H1 (cell line): Measurements from ENCODE around the gene RNF212. TPM values are rescaled to one million over a fixed set of nuclear protein-coding genes. Genes with fewer than 3 reads are reported as not detected.

ENCODE experiments used
- CTCF ChIA-PET: fragments of 300-600 bp; sonication (Branson Sonifier 250); formaldehyde crosslinking; loops from one replicate; lab custom pipeline; 2021; ENCODE audit not compliant: partially characterized antibody; lab: Charles Lee
- POLR2A ChIA-PET: fragments of 300-600 bp; sonication (Branson Sonifier 250); formaldehyde crosslinking; loops from one replicate; lab custom pipeline; 2021; ENCODE audit warnings: inconsistent platforms; ENCODE audit not compliant: partially characterized antibody; lab: Charles Lee
- DNase-seq, 2 experiments: peaks; one replicate each; pipeline versions ENCODE4 v3.0.0 to v3.0.0-alpha.2; 2010 to 2022; ENCODE audit warnings: low spot score in 2 of 2, low read depth in 1 of 2, mixed read lengths in 1 of 2
- FAIRE-seq: peaks from 2 replicates; lab custom pipeline; 2011; peaks lifted over from hg19 to GRCh38; lab: Jason Lieb, UNC
- H2AFZ ChIP-seq: 2 replicates; pipeline ENCODE4 v1.8.1; 2012; ENCODE audit warnings: low read length, inconsistent platforms
- H2AK5ac ChIP-seq: 2 replicates; pipeline ENCODE4 v1.6.1; 2013; ENCODE audit warnings: low read depth, low read length
- H2BK120ac ChIP-seq: replicated peaks from 2 replicates; pipeline ENCODE3; 2013; ENCODE audit warnings: low read depth, low read length, inconsistent platforms
- H2BK12ac ChIP-seq: 2 replicates; pipeline ENCODE4 v1.6.1; 2013; ENCODE audit warnings: low read depth, low read length
- H2BK15ac ChIP-seq: 2 replicates; pipeline ENCODE4 v1.6.1; 2013; ENCODE audit warnings: low read length
- H2BK20ac ChIP-seq: 2 replicates; pipeline ENCODE4 v1.6.1; 2013; ENCODE audit warnings: low read length
- H2BK5ac ChIP-seq: 2 replicates; pipeline ENCODE4 v1.6.1; 2013; ENCODE audit warnings: low read depth, low read length
- H3K14ac ChIP-seq: 2 replicates; pipeline ENCODE4 v1.6.1; 2013; ENCODE audit warnings: inconsistent platforms; ENCODE audit not compliant: insufficient read length
- H3K18ac ChIP-seq: 2 replicates; pipeline ENCODE4 v1.6.1; 2013; ENCODE audit warnings: low read length; ENCODE audit errors: extremely low read depth
- H3K23ac ChIP-seq: 2 replicates; pipeline ENCODE4 v1.6.1; 2013; ENCODE audit warnings: inconsistent platforms; ENCODE audit not compliant: insufficient read length
- H3K23me2 ChIP-seq: 2 replicates; pipeline ENCODE4 v1.6.1; 2013; ENCODE audit warnings: low read depth, low read length
- H3K27ac ChIP-seq: 2 replicates; pipeline ENCODE4 v1.6.1; 2011; ENCODE audit warnings: low read depth, low read length, inconsistent platforms
- H3K27me3 ChIP-seq, 4 experiments: replicated peaks in 1 of 4; 1 replicate in 1 of 4; 2 replicates in 3 of 4; pipeline versions ENCODE4 v1.6.1 to v1.8.1; 2011 to 2013; ENCODE audit warnings: low read length in 3 of 4, mild to moderate bottlenecking in 3 of 4, inconsistent platforms in 2 of 4, mixed read lengths in 2 of 4, moderate library complexity in 1 of 4; ENCODE audit not compliant: control insufficient read depth in 3 of 4, insufficient read depth in 3 of 4; ENCODE audit errors: extremely low read depth in 1 of 4
- H3K36me3 ChIP-seq, 4 experiments: 2 replicates each; pipeline versions ENCODE4 v1.6.1 to v1.8.1; 2011 to 2013; ENCODE audit warnings: mild to moderate bottlenecking in 4 of 4, low read length in 3 of 4, moderate library complexity in 2 of 4, control low read depth in 1 of 4, inconsistent platforms in 1 of 4; ENCODE audit not compliant: insufficient read depth in 4 of 4, control insufficient read depth in 2 of 4
- H3K4ac ChIP-seq: replicated peaks from 2 replicates; pipeline ENCODE3; 2013; ENCODE audit warnings: low read length, low read depth, mixed read lengths, inconsistent platforms; ENCODE audit not compliant: insufficient read length
- H3K4me1 ChIP-seq, 4 experiments: replicated peaks in 1 of 4; 1 replicate in 1 of 4; 2 replicates in 3 of 4; pipeline versions ENCODE4 v1.6.1 to v1.8.1; 2011 to 2013; ENCODE audit warnings: low read length in 3 of 4, inconsistent platforms in 2 of 4, mixed read lengths in 1 of 4; ENCODE audit not compliant: insufficient read depth in 4 of 4, control insufficient read depth in 3 of 4
- H3K4me2 ChIP-seq, 2 experiments: 2 replicates each; pipeline versions ENCODE4 v1.6.1 to v1.8.1; 2011 to 2013; ENCODE audit warnings: low read depth in 2 of 2, low read length in 2 of 2, control low read depth in 1 of 2, inconsistent platforms in 1 of 2, mild to moderate bottlenecking in 1 of 2; ENCODE audit not compliant: insufficient read depth in 1 of 2
- H3K4me3 ChIP-seq, 4 experiments: fragments of 200-600, 300-600 bp in 1 of 4; sonication (generic), shearing (Covaris generic), sonication (Bioruptor Twin) in 1 of 4; 2 replicates each; pipeline versions ENCODE4 v1.5.1 to v1.8.1; 2011 to 2016; ENCODE audit warnings: low read length in 4 of 4, low read depth in 3 of 4, control low read depth in 2 of 4, inconsistent platforms in 2 of 4, mild to moderate bottlenecking in 2 of 4, mixed read lengths in 1 of 4, moderate library complexity in 1 of 4; ENCODE audit not compliant: insufficient read depth in 2 of 4; ENCODE audit errors: extremely low read depth in 1 of 4
- H3K56ac ChIP-seq: replicated peaks from 2 replicates; pipeline ENCODE3; 2013; ENCODE audit warnings: low read depth, mild to moderate bottlenecking, mixed read lengths, low read length, inconsistent platforms; ENCODE audit not compliant: insufficient read length
- H3K79me1 ChIP-seq: 2 replicates; pipeline ENCODE4 v1.6.1; 2013; ENCODE audit warnings: low read depth, low read length, control low read depth
- H3K79me2 ChIP-seq, 2 experiments: 2 replicates each; pipeline versions ENCODE4 v1.6.1 to v1.8.1; 2012 to 2013; ENCODE audit warnings: low read length in 2 of 2, mild to moderate bottlenecking in 2 of 2, inconsistent platforms in 1 of 2; ENCODE audit not compliant: insufficient read depth in 2 of 2, control insufficient read depth in 1 of 2
- H3K9ac ChIP-seq, 4 experiments: replicated peaks in 1 of 4; 1 replicate in 1 of 4; 2 replicates in 3 of 4; pipeline versions ENCODE4 v1.6.1 to v1.8.1; 2011 to 2013; ENCODE audit warnings: low read depth in 3 of 4, low read length in 3 of 4, control low read depth in 2 of 4, mild to moderate bottlenecking in 2 of 4, moderate library complexity in 2 of 4, inconsistent platforms in 1 of 4; ENCODE audit errors: extremely low read depth in 1 of 4
- H3K9me3 ChIP-seq, 2 experiments: 2 replicates each; pipeline versions ENCODE4 v1.6.1 to v1.8.1; 2012 to 2013; ENCODE audit warnings: mild to moderate bottlenecking in 2 of 2, moderate library complexity in 2 of 2, control low read depth in 1 of 2, inconsistent platforms in 1 of 2, low read depth in 1 of 2, low read length in 1 of 2, mixed read lengths in 1 of 2; ENCODE audit not compliant: insufficient read depth in 2 of 2
- H4K20me1 ChIP-seq, 2 experiments: replicated peaks in 1 of 2; 2 replicates each; pipeline versions ENCODE3 to v1.8.1; 2011 to 2013; ENCODE audit warnings: inconsistent platforms in 2 of 2, low read length in 2 of 2, mild to moderate bottlenecking in 1 of 2; ENCODE audit not compliant: insufficient read depth in 2 of 2, control insufficient read depth in 1 of 2
- H4K5ac ChIP-seq: 2 replicates; pipeline ENCODE4 v1.6.1; 2013; ENCODE audit warnings: low read length, low read depth, mixed read lengths, inconsistent platforms; ENCODE audit not compliant: insufficient read length
- H4K8ac ChIP-seq: 2 replicates; pipeline ENCODE4 v1.8.0; 2013; ENCODE audit warnings: mild to moderate bottlenecking, moderate library complexity, low read length, inconsistent platforms; ENCODE audit not compliant: insufficient read depth; ENCODE audit errors: extremely low read depth
- H4K91ac ChIP-seq: replicated peaks from 2 replicates; pipeline ENCODE3; 2013; ENCODE audit warnings: low read length, mixed read lengths, inconsistent platforms; ENCODE audit not compliant: insufficient read length
- CHD1 ChIP-seq: IDR thresholded peaks from 2 replicates; pipeline ENCODE4 v1.6.1; 2012; ENCODE audit warnings: low read depth, low read length, improper control_type of control experiment
- GABPA ChIP-seq: IDR thresholded peaks from 2 replicates; pipeline ENCODE4 v1.6.1; 2011; ENCODE audit warnings: mild to moderate bottlenecking, low read length, moderate library complexity, borderline replicate concordance; ENCODE audit not compliant: insufficient read depth
- WGBS, 2 experiments: shearing (Covaris generic) in 1 of 2; methylation state at CpG; one replicate each; pipeline versions ENCODE4 v1.1.6 to v1.1.7; 2013 to 2015; ENCODE audit warnings: low lambda C conversion rate in 2 of 2, mixed read lengths in 2 of 2, inconsistent platforms in 1 of 2, low coverage in 1 of 2, missing lambda C conversion rate in 1 of 2; ENCODE audit not compliant: insufficient replicate concordance in 2 of 2, insufficient coverage in 1 of 2, insufficient read length in 1 of 2; ENCODE audit errors: extremely low coverage in 1 of 2, missing lambda C conversion rate in 1 of 2; 5-methylcytosine and 5-hydroxymethylcytosine counted together
- polyA plus RNA-seq, 7 experiments: library from polyadenylated mRNA; depleted of rRNA in 3 of 7; stranded (reverse) in 5 of 7; unstranded in 2 of 7; fragments of >200 nt in 5 of 7; fragments of 200-250 nt in 2 of 7; gene quantifications; 1 replicate in 5 of 7; 2 replicates in 1 of 7; 4 replicates in 1 of 7; pipeline versions ENCODE4 v1.2.1 to v1.2.3, GENCODE V29; 2011 to 2013; ENCODE audit warnings: missing spikeins in 2 of 7, mixed read lengths in 2 of 7
- total RNA-seq: library from RNA; stranded (reverse); fragmentation: NEBNext Ultra II Directional; extraction: Animal tissue kit (Norgen Biotek cat#: 25700); gene quantifications from 2 replicates; pipeline ENCODE4 v1.2.1, GENCODE V29; 2021

RNF212 gene
- total and polyA plus RNA-seq, 2 of the 8 experiments (the other 6 are each of a cell fraction or from before 2014, with no cell fraction given) = 3.4 to 5.4 TPM

DNA sequence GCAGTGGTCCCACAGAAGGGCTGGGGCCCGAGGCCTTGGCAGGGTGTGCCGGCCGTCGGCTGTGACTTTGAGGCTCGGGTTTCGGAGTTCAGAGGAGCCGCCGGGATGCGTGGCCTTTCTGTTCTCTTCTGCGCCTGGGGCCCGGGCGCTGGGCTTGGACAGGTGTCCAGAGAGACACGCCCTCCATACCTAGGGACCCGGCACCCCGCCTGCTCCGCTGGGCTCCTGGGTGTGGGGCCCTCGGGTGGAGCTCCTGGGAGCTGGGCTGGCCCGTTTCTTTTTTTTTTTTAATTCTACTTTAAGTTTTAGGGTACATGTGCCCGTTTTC lies 90.7 kb downstream of the RNF212 start:
- H3K79me2 ChIP-seq = no peaks in the 10 kb centered on the region
- H3K27me3 ChIP-seq = 0 out of 7 replicates have a peak, but pooled peaks cover 0 to 5% (median 0%) of the 10 kb centered on the region in 4 experiments
- H2AFZ ChIP-seq = no peak overlapping the region
- H3K23me2 ChIP-seq = no peaks in the 10 kb centered on the region; the same call in 1 of the 2 replicates
- H3K4me1 ChIP-seq = peaks cover 0 to 10% (median 5%) of the 10 kb centered on the region in 4 experiments; a peak in 5 of 7 replicates
- no peak overlapping the region for H4K8ac ChIP-seq
- no peak overlapping the region for H4K5ac ChIP-seq
- DNase-seq (no peak), FAIRE-seq (no peak)
- H3K9ac ChIP-seq = no peak overlapping the region
- H2BK20ac ChIP-seq = no peak overlapping the region
- H3K4me3 ChIP-seq = no peak overlapping the region
- ChIA-PET CTCF (interaction anchor here (0.6 to 0.9 kb wide), 2 partner anchors 82 to 493 kb away, joined by 3 read pairs; no protein-coding TSS in a partner anchor), POLR2A (no interaction called here)
- H2BK15ac ChIP-seq = no peak overlapping the region
- TF ChIP-seq CHD1 = no peak
- TF ChIP-seq GABPA = 0 out of 2 replicates have a peak, but pooled peaks have one; percentile 7
- H3K27ac ChIP-seq = no peak overlapping the region
- peaks cover 4% of the 10 kb centered on the region; the same call in 1 of the 2 replicates for H3K79me1 ChIP-seq
- WGBS, 2 experiments = 87% methylated on average over 17 of the region's 19 CpGs; no CpG with 5 or more reads in 1 of the 2 experiments
- H2AK5ac ChIP-seq = no peak overlapping the region
- peaks cover 2 to 21% of the 10 kb centered on the region in 2 experiments for H4K20me1 ChIP-seq
- H3K14ac ChIP-seq = no peak overlapping the region
- no peaks in the 10 kb centered on the region for H3K9me3 ChIP-seq
- peak overlapping the region; percentile 21 for H3K4ac ChIP-seq
- no peak overlapping the region for H3K4me2 ChIP-seq
- H3K56ac ChIP-seq = no peak overlapping the region
- no peak overlapping the region for H2BK5ac ChIP-seq
- H2BK12ac ChIP-seq = no peak overlapping the region
- H3K36me3 ChIP-seq = peaks cover 0 to 9% (median 8%) of the 10 kb centered on the region in 4 experiments; a peak in 5 of 8 replicates
- no peak overlapping the region for H2BK120ac ChIP-seq
- H3K18ac ChIP-seq = no peak overlapping the region
- H4K91ac ChIP-seq = no peak overlapping the region
- H3K23ac ChIP-seq = no peak overlapping the region
